Nucleus accumbens (tissue), 56 donors: ENCODE data around the gene AANAT.

Source experiments
- DNase-seq, 56 donors: peaks; one replicate each; lab custom pipeline; 2025; lab: John Stamatoyannopoulos, UW

AANAT gene

GRCh38 chr17:76441686-76442340, 25.6 kb upstream of the AANAT start:
- DNase-seq, result no peak

GRCh38 chr17:76442341-76443338, 24.8 kb upstream of the AANAT start:
- no peak for DNase-seq

- DNase-seq, result peak in 8 of 56 donors; percentile 15 to 42 (median 30)
These were observed 22.7 kb upstream of the AANAT start for GRCh38 chr17:76444518-76445311.

- DNase-seq, result no peak
These were observed 21.5 kb upstream of the AANAT start for GRCh38 chr17:76445697-76446448.

GRCh38 chr17:76446449-76447231, 20.8 kb upstream of the AANAT start:
- peak in 1 of 56 donors; percentile 27 for DNase-seq

GRCh38 chr17:76447931-76448652, 19.3 kb upstream of the AANAT start:
- no peak for DNase-seq

GRCh38 chr17:76449126-76449525, 18.3 kb upstream of the AANAT start:
- no peak for DNase-seq

- DNase-seq, result no peak
These were observed 15.9 kb upstream of the AANAT start for GRCh38 chr17:76451506-76451905.

GRCh38 chr17:76452127-76452659, 15.2 kb upstream of the AANAT start:
- DNase-seq, result peak in 3 of 56 donors; percentile 15 to 40 (median 27)

GRCh38 chr17:76452660-76453430, 14.6 kb upstream of the AANAT start, which contains the start of gene UBE2O:
UBE2O (minus strand) TSS chr17:76453152; CDS start chr17:76453141, 11 bp downstream.
- peak in 55 of 56 donors; percentile 33 to 93 (median 78) for DNase-seq

- no peak for DNase-seq
These were observed 14.0 kb upstream of the AANAT start for GRCh38 chr17:76453431-76453743.

- peak in 5 of 56 donors; percentile 5 to 41 (median 10) for DNase-seq
These were observed 8.6 kb upstream of the AANAT start for GRCh38 chr17:76458580-76459490.

GRCh38 chr17:76459674-76460073, 7.7 kb upstream of the AANAT start:
- no peak for DNase-seq

GRCh38 chr17:76461765-76462555, 5.4 kb upstream of the AANAT start:
- DNase-seq, result no peak

GRCh38 chr17:76462556-76463290, 4.7 kb upstream of the AANAT start:
- DNase-seq, result no peak
